Urinary bladder (tissue), 4 donors: ENCODE results near the gene PROSER3. TPM values are rescaled to one million over a fixed set of nuclear protein-coding genes. Genes with fewer than 3 reads are reported as not detected.

Source experiments
- DNase-seq: peaks from one replicate; pipeline ENCODE4 v3.0.0-alpha.2; 2015; ENCODE audit errors: extremely low spot score
- H3K27ac ChIP-seq: one replicate; pipeline ENCODE4 v1.5.1; 2013; ENCODE audit warnings: low read depth, mild to moderate bottlenecking, moderate library complexity
- H3K36me3 ChIP-seq: one replicate; pipeline ENCODE4 v1.6.1; 2013; ENCODE audit warnings: mild to moderate bottlenecking, moderate library complexity; ENCODE audit not compliant: insufficient read depth
- H3K4me1 ChIP-seq: one replicate; pipeline ENCODE4 v1.6.1; 2013; ENCODE audit warnings: mild to moderate bottlenecking, moderate library complexity; ENCODE audit not compliant: insufficient read depth
- H3K4me3 ChIP-seq: one replicate; pipeline ENCODE4 v1.5.1; 2013; ENCODE audit warnings: low read depth, low read length
- WGBS: extraction: QIAGEN DNeasy Blood & Tissue Kit; methylation state at CpG from one replicate; pipeline ENCODE4 v1.1.7; 2013; 5-methylcytosine and 5-hydroxymethylcytosine counted together
- polyA plus RNA-seq: library from polyadenylated mRNA; stranded (reverse); fragments of 200-250 nt; gene quantifications from one replicate; pipeline ENCODE4 v1.2.3, GENCODE V29; 2013
- total RNA-seq: library from RNA; depleted of rRNA; stranded (reverse); fragments of >200 nt; gene quantifications from one replicate; pipeline ENCODE4 v1.2.3, GENCODE V29; 2014
- donor health status: healthy with polysubstance abuse.
- donor health status: healthy.

The PROSER3 gene
- 6.8 TPM for total RNA-seq
- 12.2 TPM for polyA plus RNA-seq

DNA sequence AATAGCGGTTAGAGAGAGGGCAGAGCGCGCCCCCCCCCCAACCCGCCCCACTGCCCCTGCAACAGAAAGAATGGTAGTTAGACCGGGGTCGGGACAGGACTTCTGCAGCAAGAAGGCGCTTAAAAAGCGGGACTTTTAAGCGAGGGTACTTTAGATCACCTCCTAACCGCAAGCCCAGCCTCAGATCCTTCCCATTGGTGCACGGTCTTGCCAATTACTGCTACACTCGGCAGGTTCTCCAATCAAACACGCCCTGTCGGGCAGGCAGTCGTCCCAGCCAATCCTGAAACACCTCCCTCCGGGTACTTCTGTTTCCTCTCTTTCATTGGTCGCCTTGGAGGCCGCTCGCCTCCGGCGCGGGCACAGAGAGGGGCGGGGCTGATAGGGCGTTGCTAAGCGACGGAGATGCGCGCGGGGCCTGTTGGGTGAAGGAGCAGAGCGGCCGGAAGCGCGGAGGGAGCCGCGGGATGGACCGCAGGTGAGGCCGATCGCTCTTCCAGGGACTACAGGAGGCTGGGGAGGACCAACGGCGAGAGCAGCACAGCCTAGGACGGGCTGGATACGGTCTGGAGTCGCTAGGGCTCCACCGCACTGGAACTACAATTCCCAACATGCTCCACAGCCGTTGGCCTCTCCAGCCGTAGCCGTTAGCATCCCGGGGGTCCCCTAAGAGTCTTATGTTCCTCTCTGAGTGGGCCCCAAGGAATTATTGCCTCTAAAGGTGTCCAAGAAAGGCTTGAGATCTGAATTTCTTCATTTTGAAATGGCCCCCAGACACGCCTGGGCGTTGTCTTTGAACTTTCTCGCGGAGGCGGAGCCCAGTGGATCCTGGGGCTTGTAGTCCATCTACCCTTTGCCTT is at the start of gene PROSER3:
TSS of gene PROSER3 (plus strand) at position 428 of the 860 bp plus-strand sequence. CDS start at position 468, 40 bp downstream.
- Histone ChIP-seq H3K27ac (peak within 1 kb of the TSS; percentile 92), H3K4me1 (no peaks in the 10 kb centered on the region), H3K4me3 (peak within 1 kb of the TSS; percentile 64), H3K36me3 (no peaks in the 10 kb centered on the region)
- WGBS = under 1% methylated on average over 53 of the region's 53 CpGs
- DNase-seq = peak; percentile 98

DNA sequence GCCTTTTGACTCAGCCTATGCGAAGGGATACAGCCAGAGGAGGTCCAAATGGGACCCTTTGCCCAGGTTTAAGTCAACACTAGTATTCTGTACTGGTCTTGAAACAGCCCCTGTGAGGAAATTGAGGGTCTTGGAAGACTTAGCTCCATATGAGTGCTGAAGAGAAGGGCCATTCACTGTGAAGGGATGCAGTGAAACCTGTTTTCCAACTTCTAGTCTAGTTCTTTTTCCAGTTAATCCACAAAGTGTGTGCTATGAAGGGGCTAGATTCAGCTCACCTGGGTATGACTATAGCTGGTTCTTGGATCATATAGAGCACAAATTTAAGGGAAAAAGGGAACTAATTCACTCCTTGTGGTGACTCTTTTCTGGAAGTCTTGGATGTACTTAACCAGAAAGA is 49.6 kb upstream of the PROSER3 start:
- Histone ChIP-seq H3K36me3 (no peaks in the 10 kb centered on the region), H3K27ac (no peak overlapping the region), H3K4me1 (no peaks in the 10 kb centered on the region), H3K4me3 (no peak overlapping the region)
- DNase-seq = no peak
- 90% methylated on average over 1 of the region's 1 CpG for WGBS

DNA sequence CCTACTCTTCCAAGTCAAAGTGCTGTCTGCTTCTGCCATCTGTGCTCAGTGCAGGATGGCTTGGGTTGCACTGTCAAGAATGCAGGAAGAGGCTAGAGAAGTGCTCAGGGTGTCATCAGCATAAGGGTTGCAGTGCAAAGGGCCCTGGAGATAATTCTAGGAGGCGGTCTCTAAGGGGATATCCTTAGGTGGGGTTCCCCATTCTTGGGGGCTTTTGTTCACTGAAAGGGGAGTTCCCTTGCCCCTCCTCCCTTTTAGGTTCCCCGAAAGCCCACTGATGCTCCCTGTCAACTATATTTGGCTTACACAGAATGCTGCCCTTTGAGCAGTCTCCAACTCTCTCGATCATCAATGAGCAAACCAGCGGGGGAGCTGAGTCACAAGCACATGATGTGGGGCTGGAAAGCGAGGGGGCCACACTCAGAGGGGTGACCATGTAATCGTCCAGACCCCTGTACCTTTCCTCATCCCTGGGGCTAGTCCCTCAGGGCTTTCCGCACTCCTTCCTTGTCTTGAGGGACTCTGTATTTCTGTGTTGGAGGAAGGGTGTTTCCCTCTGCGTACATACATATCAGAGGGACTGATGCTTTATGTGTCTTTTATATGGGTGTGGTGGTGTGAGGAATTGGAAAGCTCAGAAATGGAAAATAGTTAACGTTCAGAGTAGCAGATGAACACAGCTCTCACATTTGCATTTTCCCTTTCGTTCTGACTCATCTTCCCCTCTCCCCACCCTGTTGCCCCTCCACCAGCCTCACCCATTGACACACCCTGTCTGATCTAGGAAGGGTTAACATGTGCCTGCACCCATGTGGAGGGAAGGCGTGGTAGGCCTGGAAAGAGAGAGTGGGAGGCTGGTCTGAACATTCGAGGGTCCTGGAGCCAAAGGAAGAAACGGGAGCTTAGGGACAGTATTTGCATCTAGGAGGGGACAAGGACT is 46.9 kb upstream of the PROSER3 start:
- H3K36me3 ChIP-seq = no peaks in the 10 kb centered on the region
- no peaks in the 10 kb centered on the region for H3K4me1 ChIP-seq
- 70% methylated on average over 13 of the region's 13 CpGs for WGBS
- H3K4me3 ChIP-seq = no peak overlapping the region
- no peak overlapping the region for H3K27ac ChIP-seq
- DNase-seq = no peak

DNA sequence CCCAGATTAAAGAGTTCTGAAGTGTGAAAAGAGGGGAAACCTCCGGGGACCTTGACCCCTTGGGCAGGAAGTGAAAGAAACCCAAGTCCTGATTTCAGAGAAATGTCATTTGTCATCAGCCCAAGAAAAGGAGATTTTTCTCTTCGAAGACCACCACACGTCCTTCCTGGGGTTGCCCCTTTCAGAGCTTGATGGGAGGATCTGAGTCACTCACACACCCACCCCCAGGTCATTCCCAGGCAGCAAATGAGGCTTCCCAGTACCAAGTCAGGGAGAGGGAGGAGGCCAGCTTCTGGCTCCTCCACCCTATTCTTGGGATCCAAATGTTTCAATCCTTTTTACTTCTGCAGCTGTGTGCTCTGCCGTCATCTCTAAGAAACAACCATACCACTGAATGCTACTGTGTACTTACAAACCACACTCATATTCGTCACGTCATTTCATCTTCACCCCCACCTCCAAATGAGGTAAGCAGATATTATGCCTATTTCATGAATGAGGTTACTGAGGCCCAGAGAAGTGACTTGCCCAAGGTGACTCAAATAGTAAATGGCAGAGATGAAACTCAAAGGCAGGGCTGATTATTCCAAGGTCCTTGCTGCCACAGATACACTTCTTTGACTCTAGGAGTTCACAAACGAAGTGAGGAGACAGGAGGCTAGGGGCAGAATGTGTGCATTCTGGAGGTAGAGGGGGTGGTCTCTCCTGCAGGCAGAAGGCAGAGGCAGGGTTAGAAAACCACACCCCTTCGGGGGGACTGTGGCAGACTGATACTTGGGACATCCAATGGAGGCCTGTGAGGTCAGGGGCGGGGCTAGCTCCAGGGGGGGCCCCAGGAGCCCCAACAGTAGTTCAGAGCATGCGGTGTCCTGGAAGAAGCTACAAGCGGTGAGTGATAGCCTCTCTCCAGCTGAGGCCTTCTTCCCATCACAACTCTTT is 45.1 kb upstream of the PROSER3 start:
- H3K27ac ChIP-seq = no peak overlapping the region
- no peaks in the 10 kb centered on the region for H3K36me3 ChIP-seq
- WGBS = 70% methylated on average over 11 of the region's 11 CpGs
- H3K4me3 ChIP-seq = no peak overlapping the region
- no peak for DNase-seq
- no peaks in the 10 kb centered on the region for H3K4me1 ChIP-seq

- H3K27ac ChIP-seq = no peak overlapping the region
- 68% methylated on average over 2 of the region's 2 CpGs for WGBS
- no peak overlapping the region for H3K4me3 ChIP-seq
- DNase-seq = no peak
- no peaks in the 10 kb centered on the region for H3K4me1 ChIP-seq
- no peaks in the 10 kb centered on the region for H3K36me3 ChIP-seq
These were observed 44.5 kb upstream of the PROSER3 start for GRCh38 chr19:35713506-35713850.

GRCh38 chr19:35713904-35714495 is 44.0 kb upstream of the PROSER3 start:
- no peak for DNase-seq
- Histone ChIP-seq H3K4me1 (no peaks in the 10 kb centered on the region), H3K27ac (no peak overlapping the region), H3K36me3 (no peaks in the 10 kb centered on the region), H3K4me3 (no peak overlapping the region)
- 71% methylated on average over 12 of the region's 12 CpGs for WGBS

GRCh38 chr19:35714601-35715354 is 43.2 kb upstream of the PROSER3 start:
- H3K4me1 ChIP-seq = no peaks in the 10 kb centered on the region
- WGBS = 66% methylated on average over 14 of the region's 14 CpGs

DNA sequence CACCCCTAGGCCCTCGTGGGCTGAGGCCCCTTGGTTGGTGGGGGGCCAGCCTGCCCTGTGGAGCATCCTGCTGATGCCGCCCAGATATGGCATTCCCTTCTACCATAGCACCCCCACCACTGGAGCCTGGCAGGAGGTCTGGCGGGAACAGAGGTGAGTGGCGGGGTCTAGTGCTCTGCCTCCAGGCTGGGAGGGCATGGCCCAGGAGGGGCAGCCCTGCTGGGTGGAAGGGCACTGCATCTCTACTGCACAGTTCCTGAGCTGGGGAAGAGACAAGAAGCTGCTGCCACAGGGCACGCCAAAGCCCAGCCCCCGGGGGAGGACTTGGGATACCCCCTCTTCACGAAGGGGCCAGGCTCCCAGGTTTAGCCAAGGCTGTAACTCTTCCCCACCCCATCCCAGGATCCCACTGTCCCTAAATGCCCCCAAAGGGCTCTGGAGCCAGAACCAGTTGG is 42.6 kb upstream of the PROSER3 start:
- H3K36me3 ChIP-seq = no peaks in the 10 kb centered on the region
- no peak overlapping the region for H3K4me3 ChIP-seq
- H3K27ac ChIP-seq = no peak overlapping the region
- 74% methylated on average over 7 of the region's 7 CpGs for WGBS
- no peaks in the 10 kb centered on the region for H3K4me1 ChIP-seq
- no peak for DNase-seq

More at GRCh38 chr19:35714601-35715354, 43.2 kb upstream of the PROSER3 start:
- DNase-seq = no peak
- no peak overlapping the region for H3K27ac ChIP-seq
- H3K36me3 ChIP-seq = no peaks in the 10 kb centered on the region
- no peak overlapping the region for H3K4me3 ChIP-seq

GRCh38 chr19:35715981-35716800 is 41.8 kb upstream of the PROSER3 start:
- no peaks in the 10 kb centered on the region for H3K4me1 ChIP-seq
- whole genome bisulfite sequencing = 3% methylated on average over 52 of the region's 52 CpGs
- peak overlapping the region; percentile 94 for H3K4me3 ChIP-seq
- no peaks in the 10 kb centered on the region for H3K36me3 ChIP-seq
- DNase-seq = no peak
- peak overlapping the region; percentile 48 for H3K27ac ChIP-seq

DNA sequence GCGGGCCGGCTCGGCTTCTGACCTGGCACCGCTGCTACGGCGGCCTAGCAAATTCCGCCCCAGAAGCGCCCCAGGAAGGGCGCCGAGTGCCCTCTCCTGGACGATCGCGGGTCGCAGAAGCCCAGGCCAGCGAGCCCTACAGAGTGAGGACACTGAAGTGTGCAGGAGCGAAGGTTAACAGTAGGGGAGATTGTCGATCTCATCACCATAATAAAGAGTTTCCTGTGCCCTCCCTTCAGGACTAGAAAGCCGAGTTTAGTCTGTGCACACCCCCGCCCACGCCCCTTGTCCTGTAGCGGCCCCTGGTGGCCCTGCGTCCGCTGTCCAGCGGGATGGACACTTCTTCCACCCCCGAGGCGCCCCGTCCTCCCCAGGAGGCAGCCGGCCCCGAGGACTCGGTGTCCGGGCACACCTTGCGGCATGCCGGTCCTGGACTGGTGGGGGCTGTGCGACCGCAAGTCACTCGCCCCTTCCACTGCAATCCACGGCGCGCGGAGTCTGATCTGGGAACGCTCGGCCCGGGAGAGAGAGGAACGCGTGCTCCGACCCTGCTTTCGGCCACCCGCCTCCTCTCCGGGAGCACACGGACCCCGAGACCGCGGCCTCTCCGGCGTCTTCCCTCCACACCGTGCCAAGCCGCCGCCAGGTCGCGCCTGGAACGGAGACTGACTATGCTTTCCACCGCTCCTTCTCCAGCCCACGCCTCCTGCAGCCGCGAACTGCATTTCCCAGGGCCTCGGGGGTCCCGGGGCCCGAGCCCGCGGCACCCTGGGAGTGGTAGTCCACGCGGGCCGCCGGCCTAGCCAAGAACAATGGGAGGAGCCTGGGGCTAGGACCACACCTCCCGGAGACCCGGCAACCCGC is 40.9 kb upstream of the PROSER3 start:
- Histone ChIP-seq H3K4me1 (no peaks in the 10 kb centered on the region), H3K4me3 (peak overlapping the region; percentile 94), H3K36me3 (no peaks in the 10 kb centered on the region), H3K27ac (peak overlapping the region; percentile 48)
- under 1% methylated on average over 77 of the region's 77 CpGs for WGBS
- peak; percentile 84 for DNase-seq
